ENCODE measurements around the gene ZFP37. TPM values are rescaled to one million over a fixed set of nuclear protein-coding genes. Genes with fewer than 3 reads are reported as not detected.
A peak's percentile ranks its signal among the peaks of the same experiment; 100 is the strongest.

The ZFP37 gene
- total and polyA plus RNA-seq, 9 donors, result 3.7 to 11.4 (median 6.4) TPM

DNA sequence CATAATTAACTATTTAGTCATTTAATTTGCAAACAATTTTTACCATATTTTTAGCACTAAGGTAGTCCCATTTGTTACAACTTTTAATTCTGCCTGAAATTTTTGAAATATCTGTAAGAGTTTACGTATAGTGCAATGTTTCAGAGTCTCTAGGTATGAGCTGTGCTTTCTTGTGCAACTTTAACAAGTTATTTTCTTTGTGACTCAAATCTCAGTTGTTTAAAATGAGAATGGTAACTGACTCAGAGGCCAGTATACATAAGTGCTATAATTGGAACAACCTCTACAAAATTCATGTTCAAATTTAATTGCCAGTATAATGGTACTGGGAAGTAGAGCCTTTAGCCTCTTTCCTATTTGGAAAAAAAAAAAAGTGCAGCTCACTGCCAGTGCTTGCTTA lies 30.3 kb downstream of the ZFP37 start:
- no peaks in the 10 kb centered on the region for H3K27me3 ChIP-seq
- H3K36me3 ChIP-seq, result no peaks in the 10 kb centered on the region
- H3K4me3 ChIP-seq, result no peak overlapping the region
- intact Hi-C loops (cut with DNase I), result no loop called here
- peaks cover 0 to 2% of the 10 kb centered on the region in 2 donors for H3K9me3 ChIP-seq
- H3K27ac ChIP-seq, result no peak overlapping the region
- no peak for TF ChIP-seq EP300 (IDR thresholded peaks at IDR 0.05)
- no peak for TF ChIP-seq CTCF (IDR thresholded peaks at IDR 0.05)
- TF ChIP-seq POLR2A (IDR thresholded peaks at IDR 0.05), result no peak
- WGBS, 3 donors, result 55 to 65% (median 63%) methylated on average over 1 of the region's 1 CpG
- no peak for DNase-seq
- no peaks in the 10 kb centered on the region for H3K4me1 ChIP-seq (ENCODE audit: insufficient read depth)

- intact Hi-C loops (cut with DNase I), result no loop called here
- 88 to 90% methylated on average over 3 of the region's 3 CpGs; no CpG with 5 or more reads in 1 of the 3 donors for WGBS, 3 donors
- H3K4me3 ChIP-seq, result no peak overlapping the region
- no peaks in the 10 kb centered on the region for H3K36me3 ChIP-seq
- no peak for DNase-seq
- TF ChIP-seq EP300 (IDR thresholded peaks at IDR 0.05) (no peak), CTCF (IDR thresholded peaks at IDR 0.05) (no peak), POLR2A (IDR thresholded peaks at IDR 0.05) (no peak)
- H3K27me3 ChIP-seq, result no peaks in the 10 kb centered on the region
- no peak overlapping the region for H3K27ac ChIP-seq
- H3K9me3 ChIP-seq, result peaks cover 0 to 5% of the 10 kb centered on the region in 2 donors
- H3K4me1 ChIP-seq (ENCODE audit: insufficient read depth), result no peaks in the 10 kb centered on the region
Observed at GRCh38 chr9:113018247-113018646, 38.3 kb downstream of the ZFP37 start.

DNA sequence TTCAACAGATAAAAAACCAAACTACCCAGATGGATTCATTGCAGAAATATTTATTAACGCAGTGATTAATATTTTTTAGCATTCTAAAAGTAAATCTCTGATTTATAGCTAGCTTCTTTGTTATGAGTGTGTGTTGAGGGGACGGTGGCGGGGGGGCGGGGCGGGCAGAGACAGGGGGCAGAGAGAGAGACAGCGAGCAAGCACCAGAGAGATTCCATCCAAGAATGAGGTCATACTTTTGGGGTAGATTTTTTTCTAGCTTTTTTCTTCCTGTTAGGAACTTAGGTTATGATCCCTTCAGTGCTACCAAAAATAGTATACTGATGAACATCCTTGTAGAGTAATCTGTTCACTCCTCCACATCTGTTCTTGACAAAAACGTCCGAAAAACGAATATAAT lies 44.0 kb downstream of the ZFP37 start:
- 13 to 26% (median 24%) methylated on average over 9 of the region's 9 CpGs for WGBS, 3 donors
- Histone ChIP-seq H3K4me1 (ENCODE audit: insufficient read depth) (no peaks in the 10 kb centered on the region), H3K27ac (no peak overlapping the region), H3K4me3 (peak overlapping the region; percentile 31), H3K27me3 (no peaks in the 10 kb centered on the region), H3K9me3 (no peaks in the 10 kb centered on the region), H3K36me3 (no peaks in the 10 kb centered on the region)
- no peak for TF ChIP-seq POLR2A (IDR thresholded peaks at IDR 0.05)
- no peak for TF ChIP-seq EP300 (IDR thresholded peaks at IDR 0.05)
- no peak for TF ChIP-seq CTCF (IDR thresholded peaks at IDR 0.05)
- no peak for DNase-seq
- intact Hi-C loops (cut with DNase I), result no loop called here

DNA sequence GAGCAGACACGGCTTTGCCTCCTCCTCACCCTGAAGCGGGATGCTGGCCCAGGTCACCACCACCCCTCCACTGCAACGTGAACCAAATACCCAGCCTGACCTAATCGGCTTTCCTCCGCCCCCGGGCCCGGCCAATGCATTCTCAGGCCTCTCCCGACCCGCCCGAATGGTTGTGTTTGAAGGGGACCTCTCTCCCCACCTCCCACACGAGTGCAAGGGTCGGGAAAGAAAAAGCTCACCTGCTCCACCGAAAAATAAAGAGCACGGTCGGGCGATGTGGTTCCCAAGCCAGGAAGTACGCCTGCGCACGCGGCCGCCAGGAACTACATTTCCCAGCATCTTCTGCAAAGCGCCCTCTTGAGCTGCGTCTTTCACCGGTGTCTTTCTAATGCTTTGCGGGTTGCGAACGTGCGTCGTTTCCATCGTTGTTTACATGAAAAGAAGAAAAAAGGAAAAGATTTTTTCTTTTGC lies 44.6 kb downstream of the ZFP37 start, which contains the start of gene ZNF883:
TSS of gene ZNF883 (minus strand) at position 282 of the 471 bp plus-strand sequence.
- no peaks in the 10 kb centered on the region for H3K36me3 ChIP-seq
- no peak for TF ChIP-seq CTCF (IDR thresholded peaks at IDR 0.05)
- TF ChIP-seq POLR2A (IDR thresholded peaks at IDR 0.05), result no peak
- TF ChIP-seq EP300 (IDR thresholded peaks at IDR 0.05), result no peak
- no peaks in the 10 kb centered on the region for H3K4me1 ChIP-seq (ENCODE audit: insufficient read depth)
- peak within 1 kb of the TSS; percentile 31 for H3K4me3 ChIP-seq
- DNase-seq, result peak; percentile 28 to 71 (median 61)
- H3K9me3 ChIP-seq, result no peaks in the 10 kb centered on the region
- intact Hi-C loops (cut with DNase I), result no loop called here
- no peak within 1 kb of the TSS for H3K27ac ChIP-seq
- no peaks in the 10 kb centered on the region for H3K27me3 ChIP-seq
- WGBS, 3 donors, result 2% methylated on average over 30 of the region's 30 CpGs

Measured in ovary (tissue), 9 donors.